ENCODE results near the gene TM7SF2. TPM values are rescaled to one million over a fixed set of nuclear protein-coding genes. Genes with fewer than 3 reads are reported as not detected.

The TM7SF2 gene
- total and polyA plus RNA-seq, 9 donors: 4.1 to 14.4 (median 7.3) TPM

GRCh38 chr11:65156256-65156655, 44.6 kb downstream of the TM7SF2 start:
- Histone ChIP-seq H3K27me3 (ENCODE audit: control insufficient read depth, insufficient read depth, low read length) (peaks cover 5% of the 10 kb centered on the region), H3K4me1 (ENCODE audit: control insufficient read depth, insufficient read depth, low read length) (no peaks in the 10 kb centered on the region), H3K4me3 (ENCODE audit: low read length) (no peak overlapping the region), H3K36me3 (ENCODE audit: control insufficient read depth, insufficient read depth, low read length) (no peaks in the 10 kb centered on the region), H3K27ac (ENCODE audit: low read length) (no peak overlapping the region), H3K9me3 (replicated peaks; ENCODE audit: control insufficient read depth, low read depth, low read length) (no peaks in the 10 kb centered on the region)
- no CpG with 5 or more reads among the region's 3 CpGs for WGBS (ENCODE audit: insufficient coverage)
- no peak for DNase-seq

GRCh38 chr11:65156926-65157325, 45.3 kb downstream of the TM7SF2 start:
- 89% methylated on average over 3 of the region's 3 CpGs for WGBS (ENCODE audit: insufficient coverage)

GRCh38 chr11:65157336-65157735, 45.7 kb downstream of the TM7SF2 start:
- Histone ChIP-seq H3K27ac (ENCODE audit: low read length) (no peak overlapping the region), H3K36me3 (ENCODE audit: control insufficient read depth, insufficient read depth, low read length) (no peaks in the 10 kb centered on the region), H3K27me3 (ENCODE audit: control insufficient read depth, insufficient read depth, low read length) (peaks cover 5% of the 10 kb centered on the region), H3K4me3 (ENCODE audit: low read length) (no peak overlapping the region), H3K4me1 (ENCODE audit: control insufficient read depth, insufficient read depth, low read length) (no peaks in the 10 kb centered on the region), H3K9me3 (replicated peaks; ENCODE audit: control insufficient read depth, low read depth, low read length) (no peaks in the 10 kb centered on the region)
- WGBS (ENCODE audit: insufficient coverage): 65% methylated on average over 3 of the region's 3 CpGs
- no peak for DNase-seq

More at GRCh38 chr11:65156926-65157325, 45.3 kb downstream of the TM7SF2 start:
- Histone ChIP-seq H3K4me1 (ENCODE audit: control insufficient read depth, insufficient read depth, low read length) (no peaks in the 10 kb centered on the region), H3K36me3 (ENCODE audit: control insufficient read depth, insufficient read depth, low read length) (no peaks in the 10 kb centered on the region), H3K27ac (ENCODE audit: low read length) (no peak overlapping the region), H3K27me3 (ENCODE audit: control insufficient read depth, insufficient read depth, low read length) (peaks cover 5% of the 10 kb centered on the region), H3K9me3 (replicated peaks; ENCODE audit: control insufficient read depth, low read depth, low read length) (no peaks in the 10 kb centered on the region), H3K4me3 (ENCODE audit: low read length) (no peak overlapping the region)
- no peak for DNase-seq

GRCh38 chr11:65159012-65159411, 47.3 kb downstream of the TM7SF2 start:
- WGBS (ENCODE audit: insufficient coverage): no CpG with 5 or more reads among the region's 5 CpGs

GRCh38 chr11:65160643-65161042, 49.0 kb downstream of the TM7SF2 start:
- Histone ChIP-seq H3K27ac (ENCODE audit: low read length) (no peak overlapping the region), H3K36me3 (ENCODE audit: control insufficient read depth, insufficient read depth, low read length) (no peaks in the 10 kb centered on the region), H3K9me3 (replicated peaks; ENCODE audit: control insufficient read depth, low read depth, low read length) (no peaks in the 10 kb centered on the region), H3K4me3 (ENCODE audit: low read length) (no peak overlapping the region), H3K27me3 (ENCODE audit: control insufficient read depth, insufficient read depth, low read length) (peaks cover 2% of the 10 kb centered on the region), H3K4me1 (ENCODE audit: control insufficient read depth, insufficient read depth, low read length) (no peaks in the 10 kb centered on the region)
- WGBS (ENCODE audit: insufficient coverage): no CpG with 5 or more reads among the region's 3 CpGs
- DNase-seq: no peak

More at GRCh38 chr11:65159012-65159411, 47.3 kb downstream of the TM7SF2 start:
- H3K4me3 ChIP-seq (ENCODE audit: low read length): no peak overlapping the region
- no peaks in the 10 kb centered on the region for H3K9me3 ChIP-seq (replicated peaks; ENCODE audit: control insufficient read depth, low read depth, low read length)
- DNase-seq: no peak
- no peaks in the 10 kb centered on the region for H3K36me3 ChIP-seq (ENCODE audit: control insufficient read depth, insufficient read depth, low read length)
- peaks cover 2% of the 10 kb centered on the region for H3K27me3 ChIP-seq (ENCODE audit: control insufficient read depth, insufficient read depth, low read length)
- no peak overlapping the region for H3K27ac ChIP-seq (ENCODE audit: low read length)
- H3K4me1 ChIP-seq (ENCODE audit: control insufficient read depth, insufficient read depth, low read length): no peaks in the 10 kb centered on the region

GRCh38 chr11:65163684-65164083, 52.0 kb downstream of the TM7SF2 start:
- H3K4me3 ChIP-seq (ENCODE audit: low read length): no peak overlapping the region
- no peaks in the 10 kb centered on the region for H3K4me1 ChIP-seq (ENCODE audit: control insufficient read depth, insufficient read depth, low read length)
- no peaks in the 10 kb centered on the region for H3K36me3 ChIP-seq (ENCODE audit: control insufficient read depth, insufficient read depth, low read length)
- H3K9me3 ChIP-seq (replicated peaks; ENCODE audit: control insufficient read depth, low read depth, low read length): no peaks in the 10 kb centered on the region
- no peak overlapping the region for H3K27ac ChIP-seq (ENCODE audit: low read length)
- H3K27me3 ChIP-seq (ENCODE audit: control insufficient read depth, insufficient read depth, low read length): peaks cover 5% of the 10 kb centered on the region
- no CpG with 5 or more reads among the region's 2 CpGs for WGBS (ENCODE audit: insufficient coverage)
- no peak for DNase-seq

Other genes starting within 250 kb of the TM7SF2 start
- 46.1 TPM for gene EHD1, start 233.3 kb upstream of the TM7SF2 start, total RNA-seq
- gene EHD1, start 233.3 kb upstream of the TM7SF2 start, polyA plus RNA-seq (ENCODE audit: insufficient read depth in 1 of 8, insufficient read length in 8 of 8, low replicate concordance in 1 of 8): 100 to 1,000 TPM in 4 of 8 donors, 10 to 100 TPM in 4; 86.2 to 117 (median 96.7) TPM
- gene ATG2A, start 194.7 kb upstream of the TM7SF2 start, total RNA-seq: 7.5 TPM
- 10 to 100 TPM in 7 of 8 donors, 1 to 10 TPM in 1; 10.0 to 16.0 (median 13.0) TPM for gene ATG2A, start 194.7 kb upstream of the TM7SF2 start, polyA plus RNA-seq (ENCODE audit: insufficient read depth in 1 of 8, insufficient read length in 8 of 8, low replicate concordance in 1 of 8)
- 5.6 TPM for gene PPP2R5B, start 187.2 kb upstream of the TM7SF2 start, total RNA-seq
- gene PPP2R5B, start 187.2 kb upstream of the TM7SF2 start, polyA plus RNA-seq (ENCODE audit: insufficient read depth in 1 of 8, insufficient read length in 8 of 8, low replicate concordance in 1 of 8): 10 to 100 TPM; 10.0 to 16.9 (median 12.1) TPM
- gene GPHA2, start 176.0 kb upstream of the TM7SF2 start, total RNA-seq: not detected
- gene GPHA2, start 176.0 kb upstream of the TM7SF2 start, polyA plus RNA-seq (ENCODE audit: insufficient read depth in 1 of 8, insufficient read length in 8 of 8, low replicate concordance in 1 of 8): under 1 TPM in 4 of 8 donors, not detected in 4; 0.15 to 0.53 (median 0.24) TPM
- gene MAJIN, start 139.8 kb upstream of the TM7SF2 start, total RNA-seq: not detected
- gene MAJIN, start 139.8 kb upstream of the TM7SF2 start, polyA plus RNA-seq (ENCODE audit: insufficient read depth in 1 of 8, insufficient read length in 8 of 8, low replicate concordance in 1 of 8): not detected
- gene BATF2, start 114.9 kb upstream of the TM7SF2 start, total RNA-seq: 0.62 TPM
- 1 to 10 TPM in 4 of 8 donors, under 1 TPM in 4; 0.84 to 1.9 (median 1.1) TPM for gene BATF2, start 114.9 kb upstream of the TM7SF2 start, polyA plus RNA-seq (ENCODE audit: insufficient read depth in 1 of 8, insufficient read length in 8 of 8, low replicate concordance in 1 of 8)
- 84.6 TPM for gene ARL2, start 97.7 kb upstream of the TM7SF2 start, total RNA-seq
- 100 to 1,000 TPM in 1 of 8 donors, 10 to 100 TPM in 7; 80.5 to 101 (median 89.1) TPM for gene ARL2, start 97.7 kb upstream of the TM7SF2 start, polyA plus RNA-seq (ENCODE audit: insufficient read depth in 1 of 8, insufficient read length in 8 of 8, low replicate concordance in 1 of 8)
- gene SNX15, start 84.4 kb upstream of the TM7SF2 start, total RNA-seq: 18.3 TPM
- 10 to 100 TPM; 19.6 to 29.6 (median 23.2) TPM for gene SNX15, start 84.4 kb upstream of the TM7SF2 start, polyA plus RNA-seq (ENCODE audit: insufficient read depth in 1 of 8, insufficient read length in 8 of 8, low replicate concordance in 1 of 8)
- gene SAC3D1, start 70.7 kb upstream of the TM7SF2 start, total RNA-seq: 6.7 TPM
- 10 to 100 TPM; 12.5 to 16.0 (median 15.1) TPM for gene SAC3D1, start 70.7 kb upstream of the TM7SF2 start, polyA plus RNA-seq (ENCODE audit: insufficient read depth in 1 of 8, insufficient read length in 8 of 8, low replicate concordance in 1 of 8)
- gene NAALADL1, start 53.3 kb upstream of the TM7SF2 start, total RNA-seq: 13.6 TPM
- gene NAALADL1, start 53.3 kb upstream of the TM7SF2 start, polyA plus RNA-seq (ENCODE audit: insufficient read depth in 1 of 8, insufficient read length in 8 of 8, low replicate concordance in 1 of 8): 10 to 100 TPM in 5 of 8 donors, 1 to 10 TPM in 3; 6.2 to 14.0 (median 10.7) TPM
- gene CDCA5, start 27.8 kb upstream of the TM7SF2 start, total RNA-seq: 6.6 TPM
- gene CDCA5, start 27.8 kb upstream of the TM7SF2 start, polyA plus RNA-seq (ENCODE audit: insufficient read depth in 1 of 8, insufficient read length in 8 of 8, low replicate concordance in 1 of 8): 10 to 100 TPM in 7 of 8 donors, 1 to 10 TPM in 1; 9.7 to 17.0 (median 14.4) TPM
- gene ZFPL1, start 27.6 kb upstream of the TM7SF2 start, total RNA-seq: 23.2 TPM
- gene ZFPL1, start 27.6 kb upstream of the TM7SF2 start, polyA plus RNA-seq (ENCODE audit: insufficient read depth in 1 of 8, insufficient read length in 8 of 8, low replicate concordance in 1 of 8): 10 to 100 TPM; 20.6 to 26.3 (median 24.0) TPM
- 109 TPM for gene VPS51, start 15.7 kb upstream of the TM7SF2 start, total RNA-seq
- 100 to 1,000 TPM; 128 to 147 (median 136) TPM for gene VPS51, start 15.7 kb upstream of the TM7SF2 start, polyA plus RNA-seq (ENCODE audit: insufficient read depth in 1 of 8, insufficient read length in 8 of 8, low replicate concordance in 1 of 8)
- gene ZNHIT2, start 5.8 kb downstream of the TM7SF2 start, total RNA-seq: 5.1 TPM
- gene ZNHIT2, start 5.8 kb downstream of the TM7SF2 start, polyA plus RNA-seq (ENCODE audit: insufficient read depth in 1 of 8, insufficient read length in 8 of 8, low replicate concordance in 1 of 8): 1 to 10 TPM; 4.2 to 6.0 (median 4.8) TPM
- 998 TPM for gene FAU, start 10.3 kb downstream of the TM7SF2 start, total RNA-seq
- 1,000 to 10,000 TPM in 7 of 8 donors, 100 to 1,000 TPM in 1; 971 to 1,242 (median 1,085) TPM for gene FAU, start 10.3 kb downstream of the TM7SF2 start, polyA plus RNA-seq (ENCODE audit: insufficient read depth in 1 of 8, insufficient read length in 8 of 8, low replicate concordance in 1 of 8)
- 30.3 TPM for gene MRPL49, start 10.4 kb downstream of the TM7SF2 start, total RNA-seq
- gene MRPL49, start 10.4 kb downstream of the TM7SF2 start, polyA plus RNA-seq (ENCODE audit: insufficient read depth in 1 of 8, insufficient read length in 8 of 8, low replicate concordance in 1 of 8): 10 to 100 TPM; 19.5 to 31.1 (median 25.4) TPM
- 10.0 TPM for gene SYVN1, start 22.6 kb downstream of the TM7SF2 start, total RNA-seq
- 10 to 100 TPM; 31.1 to 53.4 (median 41.1) TPM for gene SYVN1, start 22.6 kb downstream of the TM7SF2 start, polyA plus RNA-seq (ENCODE audit: insufficient read depth in 1 of 8, insufficient read length in 8 of 8, low replicate concordance in 1 of 8)
- gene SPDYC, start 58.4 kb downstream of the TM7SF2 start, total RNA-seq: not detected
- under 1 TPM in 1 of 8 donors, not detected in 7; 0.16 TPM for gene SPDYC, start 58.4 kb downstream of the TM7SF2 start, polyA plus RNA-seq (ENCODE audit: insufficient read depth in 1 of 8, insufficient read length in 8 of 8, low replicate concordance in 1 of 8)
- 46.7 TPM for gene CAPN1, start 70.1 kb downstream of the TM7SF2 start, total RNA-seq
- gene CAPN1, start 70.1 kb downstream of the TM7SF2 start, polyA plus RNA-seq (ENCODE audit: insufficient read depth in 1 of 8, insufficient read length in 8 of 8, low replicate concordance in 1 of 8): 10 to 100 TPM; 69.1 to 90.2 (median 80.1) TPM
- gene POLA2, start 150.1 kb downstream of the TM7SF2 start, total RNA-seq: 18.8 TPM
- gene POLA2, start 150.1 kb downstream of the TM7SF2 start, polyA plus RNA-seq (ENCODE audit: insufficient read depth in 1 of 8, insufficient read length in 8 of 8, low replicate concordance in 1 of 8): 10 to 100 TPM; 35.4 to 64.7 (median 51.6) TPM
- gene CDC42EP2, start 203.0 kb downstream of the TM7SF2 start, total RNA-seq: 20.8 TPM
- 10 to 100 TPM; 26.9 to 42.4 (median 35.4) TPM for gene CDC42EP2, start 203.0 kb downstream of the TM7SF2 start, polyA plus RNA-seq (ENCODE audit: insufficient read depth in 1 of 8, insufficient read length in 8 of 8, low replicate concordance in 1 of 8)
- gene DPF2, start 222.0 kb downstream of the TM7SF2 start, total RNA-seq: 31.0 TPM
- gene DPF2, start 222.0 kb downstream of the TM7SF2 start, polyA plus RNA-seq (ENCODE audit: insufficient read depth in 1 of 8, insufficient read length in 8 of 8, low replicate concordance in 1 of 8): 10 to 100 TPM; 43.9 to 62.4 (median 52.2) TPM
- 0.22 TPM for gene TIGD3, start 242.9 kb downstream of the TM7SF2 start, total RNA-seq
- under 1 TPM; 0.12 to 0.32 (median 0.20) TPM for gene TIGD3, start 242.9 kb downstream of the TM7SF2 start, polyA plus RNA-seq (ENCODE audit: insufficient read depth in 1 of 8, insufficient read length in 8 of 8, low replicate concordance in 1 of 8)

Measured in muscle of leg (tissue), 11 donors.